Large intestine (tissue), 12 donors: Measurements from ENCODE around the gene CPN1. TPM values are rescaled to one million over a fixed set of nuclear protein-coding genes. Genes with fewer than 3 reads are reported as not detected.
"Not testable (repeated sequence)": the region's sequence is repeated elsewhere in the genome, so short reads cannot be mapped to it uniquely, and the experiment has no call there.

Source experiments
- DNase-seq, 2 donors: peaks; one replicate each; pipeline versions ENCODE4 v3.0.0 to v3.0.0-alpha.2; 2013
- H3K27ac ChIP-seq: one replicate; pipeline ENCODE4 v1.5.1; 2013; ENCODE audit warnings: low read length
- H3K27me3 ChIP-seq: 2 replicates; pipeline ENCODE4 v1.6.1; 2013; ENCODE audit warnings: low read length; ENCODE audit not compliant: control insufficient read depth, insufficient read depth
- H3K36me3 ChIP-seq: 2 replicates; pipeline ENCODE4 v1.6.1; 2013; ENCODE audit warnings: low read length; ENCODE audit not compliant: control insufficient read depth, insufficient read depth
- H3K4me1 ChIP-seq: one replicate; pipeline ENCODE4 v1.6.1; 2013; ENCODE audit warnings: low read length; ENCODE audit not compliant: control insufficient read depth, insufficient read depth
- H3K4me3 ChIP-seq: one replicate; pipeline ENCODE4 v1.5.1; 2013; ENCODE audit warnings: low read length
- H3K9me3 ChIP-seq: one replicate; pipeline ENCODE4 v1.6.1; 2013; ENCODE audit warnings: mild to moderate bottlenecking, low read depth, low read length, moderate library complexity; ENCODE audit not compliant: control insufficient read depth
- WGBS: methylation state at CpG from one replicate; pipeline ENCODE4 v1.1.5; 2013; ENCODE audit warnings: low lambda C conversion rate; ENCODE audit not compliant: insufficient coverage; 5-methylcytosine and 5-hydroxymethylcytosine counted together
- long read RNA-seq, 11 donors: transcript quantifications; one replicate each; lab custom pipeline, GENCODE V29; 2026
- polyA plus RNA-seq: library from polyadenylated mRNA; unstranded; fragments of 120-200 nt; gene quantifications from one replicate; pipeline ENCODE4 v1.2.1, GENCODE V29; 2013

The CPN1 gene
- polyA plus RNA-seq = 0.06 TPM
- long read RNA-seq, donor 1 = 0 reads
- long read RNA-seq, donor 2 = 0 reads
- long read RNA-seq, donor 3 = 0 reads
- long read RNA-seq, donor 4 = 0 reads
- long read RNA-seq, donor 5 = 0 reads
- long read RNA-seq, donor 6 = 0 reads
- long read RNA-seq, donor 7, partial matches to known transcripts = 0 of 2 reads
- long read RNA-seq, donor 7, other reads (novel, unspliced or antisense) = 0 of 2 reads
- long read RNA-seq, donor 8 = 0 reads
- long read RNA-seq, donor 9 = 0 reads
- long read RNA-seq, donor 10 = 0 reads
- long read RNA-seq, donor 11 = 0 reads

DNA sequence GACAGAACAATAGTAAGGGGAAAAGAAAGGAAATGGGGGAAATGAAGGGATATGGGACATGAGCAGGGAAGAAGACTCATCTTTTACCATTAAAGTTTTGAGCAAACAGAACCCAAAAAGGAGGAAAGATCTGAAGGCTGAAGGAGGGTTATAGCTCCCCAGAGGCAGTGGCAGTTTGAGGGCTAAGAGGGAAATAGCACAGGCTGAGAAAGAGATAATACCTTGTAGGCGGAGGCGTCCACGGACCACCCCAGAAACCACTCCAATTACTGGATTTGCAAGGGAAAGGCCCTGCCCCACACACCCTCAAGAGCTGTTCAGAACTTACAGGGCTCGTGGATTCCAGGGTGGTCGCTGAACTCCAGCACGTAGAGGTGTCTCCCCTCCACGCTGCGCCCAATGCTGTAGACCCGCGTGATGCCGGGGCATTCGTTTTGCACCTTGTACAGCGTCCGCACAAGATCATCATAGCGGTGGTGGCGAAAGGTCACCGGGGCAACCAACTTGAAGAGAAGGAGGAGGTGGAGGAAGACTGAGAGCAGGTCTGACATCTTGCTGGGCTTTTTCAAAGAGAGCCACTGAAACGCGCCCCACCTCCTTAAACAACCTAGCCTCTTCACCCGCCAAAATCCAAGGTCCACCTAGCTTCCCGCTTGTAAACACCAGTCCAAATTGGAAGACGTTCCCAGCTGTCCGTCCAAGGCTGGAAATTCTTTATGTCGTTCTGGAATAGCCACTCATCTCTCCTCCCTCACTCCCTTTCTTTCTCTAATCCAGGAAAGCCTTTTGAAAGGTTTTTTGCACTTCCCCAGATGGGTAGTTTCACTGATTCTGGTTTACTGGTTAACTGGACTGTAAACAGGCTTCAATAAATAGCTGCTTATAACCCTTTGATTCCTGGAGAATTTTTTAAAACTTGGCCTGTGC is at the start of gene CPN1:
Gene CPN1 (minus strand): TSS at position 795 of the 927 bp plus-strand sequence. CDS start 244 bp downstream, at position 551.
- no CpG with 5 or more reads among the region's 24 CpGs for WGBS
- H3K27me3 ChIP-seq = no peaks in the 10 kb centered on the region
- peak in 1 of 2 donors; percentile 19 for DNase-seq
- H3K27ac ChIP-seq = no peak within 1 kb of the TSS
- no peak within 1 kb of the TSS for H3K4me3 ChIP-seq
- no peaks in the 10 kb centered on the region for H3K36me3 ChIP-seq
- peaks cover 4% of the 10 kb centered on the region for H3K4me1 ChIP-seq
- H3K9me3 ChIP-seq = no peaks in the 10 kb centered on the region

DNA sequence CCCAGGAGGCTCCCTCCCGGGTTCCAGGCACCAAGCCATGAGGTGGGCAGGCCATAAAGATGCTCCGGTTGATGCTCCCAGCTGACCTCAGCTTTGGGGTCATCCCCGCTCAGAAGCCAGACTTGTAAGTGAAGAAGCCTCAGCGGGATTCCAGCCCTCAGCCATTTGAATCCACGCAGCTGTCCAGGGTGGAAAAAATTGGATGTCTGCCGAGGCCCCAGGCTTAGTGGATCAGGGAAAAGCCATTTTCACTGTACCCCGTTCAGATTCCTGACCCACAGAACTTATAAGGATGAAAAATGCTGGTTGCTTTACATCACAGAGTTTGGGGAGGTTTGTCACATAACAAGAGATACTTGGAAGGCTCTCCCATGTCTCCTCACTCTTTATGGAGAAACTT is 49.2 kb upstream of the CPN1 start:
- Histone ChIP-seq H3K4me1 (no peaks in the 10 kb centered on the region), H3K27me3 (no peaks in the 10 kb centered on the region), H3K9me3 (no peaks in the 10 kb centered on the region), H3K4me3 (no peak overlapping the region), H3K36me3 (no peaks in the 10 kb centered on the region), H3K27ac (no peak overlapping the region)
- no CpG with 5 or more reads among the region's 7 CpGs for WGBS
- DNase-seq = no peak

- Histone ChIP-seq H3K27me3 (no peaks in the 10 kb centered on the region), H3K27ac (no peak overlapping the region), H3K9me3 (no peaks in the 10 kb centered on the region), H3K4me1 (no peaks in the 10 kb centered on the region), H3K36me3 (no peaks in the 10 kb centered on the region), H3K4me3 (no peak overlapping the region)
- DNase-seq = no peak
- WGBS = 89% methylated on average over 3 of the region's 9 CpGs
Measured at GRCh38 chr10:100129424-100129823, 47.8 kb upstream of the CPN1 start.

GRCh38 chr10:100128951-100129350 is 47.3 kb upstream of the CPN1 start:
- Histone ChIP-seq H3K9me3 (no peaks in the 10 kb centered on the region), H3K27me3 (no peaks in the 10 kb centered on the region), H3K4me3 (no peak overlapping the region), H3K36me3 (no peaks in the 10 kb centered on the region), H3K27ac (no peak overlapping the region), H3K4me1 (no peaks in the 10 kb centered on the region)
- DNase-seq = no peak
- WGBS = no CpG with 5 or more reads among the region's 8 CpGs

DNA sequence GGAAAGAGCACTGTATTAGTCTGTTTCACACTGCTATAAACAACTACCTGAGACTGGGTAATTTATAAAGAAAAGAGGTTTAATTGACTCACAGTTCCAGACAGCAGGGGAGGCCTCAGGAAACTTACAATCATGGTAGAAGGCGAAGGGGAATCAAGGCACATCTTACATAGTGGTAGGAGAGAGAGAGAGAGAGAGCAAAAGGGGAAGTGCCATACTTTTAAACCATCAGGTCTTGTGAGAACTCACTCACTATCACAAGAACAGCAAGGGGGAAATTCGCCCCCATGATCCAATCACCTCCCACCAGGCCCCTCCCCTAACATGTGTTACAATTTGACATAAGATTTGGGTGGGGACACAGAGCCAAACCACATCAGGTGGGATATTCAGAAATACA is 43.7 kb upstream of the CPN1 start:
- no CpG with 5 or more reads among the region's 2 CpGs for WGBS
- H3K9me3 ChIP-seq, DNase-seq, H3K27ac ChIP-seq, H3K27me3 ChIP-seq, H3K36me3 ChIP-seq, H3K4me3 ChIP-seq, H3K4me1 ChIP-seq: not testable (repeated sequence)

- Histone ChIP-seq H3K4me3 (no peak overlapping the region), H3K27ac (no peak overlapping the region), H3K27me3 (peaks cover 5% of the 10 kb centered on the region), H3K4me1 (no peaks in the 10 kb centered on the region), H3K36me3 (no peaks in the 10 kb centered on the region), H3K9me3 (no peaks in the 10 kb centered on the region)
- no peak for DNase-seq
- 100% methylated on average over 2 of the region's 4 CpGs for WGBS
Measured at GRCh38 chr10:100124097-100124496, 42.4 kb upstream of the CPN1 start.

DNA sequence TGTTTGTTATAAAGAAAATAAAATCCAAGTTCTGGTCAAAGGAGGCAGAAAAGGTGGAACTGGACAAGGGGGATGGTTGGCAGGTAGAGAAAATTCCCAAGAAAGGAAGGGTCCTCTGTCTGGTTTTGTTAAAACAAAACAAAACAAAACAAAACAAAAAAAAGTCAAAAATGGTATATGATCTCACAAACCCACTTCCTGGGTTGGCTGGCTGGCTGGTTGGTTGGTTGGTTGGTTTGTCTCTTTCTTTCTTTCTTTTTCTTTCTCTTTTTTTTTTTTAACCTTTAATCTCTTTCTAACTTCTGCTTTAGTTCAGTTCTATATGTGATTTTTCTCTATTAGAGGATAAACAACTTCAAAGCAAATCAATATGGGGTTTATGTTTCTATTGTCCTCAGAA is 41.1 kb upstream of the CPN1 start:
- DNase-seq = no peak
- H3K36me3 ChIP-seq = no peaks in the 10 kb centered on the region

DNA sequence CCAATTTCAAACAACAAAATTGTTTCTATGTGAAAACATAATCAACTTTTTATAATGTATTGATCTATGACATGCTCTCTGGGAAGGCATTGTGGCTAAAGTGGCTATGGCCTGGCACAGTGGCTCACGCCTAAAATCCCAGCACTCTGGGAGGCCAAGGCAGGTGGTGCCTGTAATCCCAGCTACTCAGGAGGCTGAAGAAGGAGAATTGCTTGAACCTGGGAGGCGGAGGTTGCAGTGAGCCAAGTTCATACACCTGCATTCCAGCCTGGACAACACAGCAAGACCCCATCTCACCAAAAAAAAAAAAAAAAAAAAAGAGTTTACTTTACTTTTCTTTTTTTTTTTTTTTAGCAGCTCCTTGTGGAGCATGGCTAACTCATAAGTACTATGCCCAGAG is 38.9 kb upstream of the CPN1 start:
- peaks cover 5% of the 10 kb centered on the region for H3K27me3 ChIP-seq
- no peak overlapping the region for H3K4me3 ChIP-seq
- no peaks in the 10 kb centered on the region for H3K9me3 ChIP-seq
- H3K4me1 ChIP-seq = no peaks in the 10 kb centered on the region
- no peaks in the 10 kb centered on the region for H3K36me3 ChIP-seq
- no CpG with 5 or more reads among the region's 2 CpGs for WGBS
- no peak for DNase-seq
- H3K27ac ChIP-seq = no peak overlapping the region

More for the DNA sequence above, 41.1 kb upstream of the CPN1 start:
- Histone ChIP-seq H3K27me3 (peaks cover 5% of the 10 kb centered on the region), H3K27ac (no peak overlapping the region), H3K4me1 (no peaks in the 10 kb centered on the region), H3K9me3 (no peaks in the 10 kb centered on the region), H3K4me3 (no peak overlapping the region)

- no peak for DNase-seq
- no peaks in the 10 kb centered on the region for H3K36me3 ChIP-seq
- no peaks in the 10 kb centered on the region for H3K9me3 ChIP-seq
- H3K4me1 ChIP-seq = no peaks in the 10 kb centered on the region
- no peak overlapping the region for H3K4me3 ChIP-seq
- H3K27me3 ChIP-seq = peaks cover 6% of the 10 kb centered on the region
- no peak overlapping the region for H3K27ac ChIP-seq
- 100% methylated on average over 1 of the region's 4 CpGs for WGBS
Measured at GRCh38 chr10:100119726-100120125, 38.1 kb upstream of the CPN1 start.

DNA sequence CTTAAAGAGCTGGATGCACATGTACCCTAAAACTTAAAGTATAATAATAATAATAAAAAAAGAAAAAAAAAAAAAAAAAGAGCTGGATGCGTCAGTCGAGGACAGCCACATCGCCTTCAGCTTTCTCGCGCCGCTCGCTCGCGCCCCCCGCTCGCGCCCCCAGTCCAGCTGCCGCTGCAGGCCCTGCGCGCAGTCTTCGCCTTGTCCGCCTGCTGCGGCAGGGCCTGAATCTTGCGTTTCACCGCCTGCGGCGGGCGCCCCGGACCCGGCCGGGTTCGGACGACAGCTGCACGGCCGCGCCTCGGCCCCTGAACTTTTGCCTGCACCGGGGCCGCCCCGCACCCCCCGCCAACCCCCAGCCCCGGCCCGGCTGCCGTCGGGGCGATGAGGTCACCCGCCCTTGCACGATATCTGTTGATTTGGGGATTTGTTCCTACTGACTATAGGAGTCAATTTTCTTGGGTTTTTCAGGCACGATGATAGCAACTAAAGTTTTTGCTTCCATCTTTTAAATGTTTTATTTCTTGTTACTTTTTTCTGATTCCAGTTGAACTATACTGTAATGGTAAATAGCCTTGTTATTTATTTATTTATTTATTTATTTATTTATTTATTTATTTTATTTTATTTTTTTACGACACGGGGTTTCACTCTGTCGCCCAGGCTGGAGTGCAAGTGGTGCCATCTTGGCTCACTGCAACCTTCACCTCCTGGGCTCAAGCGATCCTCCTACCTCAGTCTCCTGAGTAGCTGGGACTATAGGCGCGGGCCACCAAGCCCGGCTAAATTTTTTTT is 33.5 kb upstream of the CPN1 start:
- 11% methylated on average over 1 of the region's 51 CpGs for WGBS
- no peaks in the 10 kb centered on the region for H3K4me1 ChIP-seq
- peaks cover 8% of the 10 kb centered on the region for H3K27me3 ChIP-seq
- H3K9me3 ChIP-seq = no peaks in the 10 kb centered on the region
- H3K27ac ChIP-seq = no peak overlapping the region
- H3K36me3 ChIP-seq = no peaks in the 10 kb centered on the region
- H3K4me3 ChIP-seq = no peak overlapping the region
- peak in 1 of 2 donors; percentile 22 for DNase-seq
